GM11168 (cell line): ENCODE measurements around the gene FSTL4.

Experiments
- in situ Hi-C: fragments of 300-500 bp; cut with MboI; formaldehyde crosslinking; loops from one replicate; pipeline ENCODE4 v1.12.0; 2022; ENCODE audit warnings: low sequenced_read_pairs; ENCODE audit not compliant: unreplicated experiment

FSTL4 gene

DNA sequence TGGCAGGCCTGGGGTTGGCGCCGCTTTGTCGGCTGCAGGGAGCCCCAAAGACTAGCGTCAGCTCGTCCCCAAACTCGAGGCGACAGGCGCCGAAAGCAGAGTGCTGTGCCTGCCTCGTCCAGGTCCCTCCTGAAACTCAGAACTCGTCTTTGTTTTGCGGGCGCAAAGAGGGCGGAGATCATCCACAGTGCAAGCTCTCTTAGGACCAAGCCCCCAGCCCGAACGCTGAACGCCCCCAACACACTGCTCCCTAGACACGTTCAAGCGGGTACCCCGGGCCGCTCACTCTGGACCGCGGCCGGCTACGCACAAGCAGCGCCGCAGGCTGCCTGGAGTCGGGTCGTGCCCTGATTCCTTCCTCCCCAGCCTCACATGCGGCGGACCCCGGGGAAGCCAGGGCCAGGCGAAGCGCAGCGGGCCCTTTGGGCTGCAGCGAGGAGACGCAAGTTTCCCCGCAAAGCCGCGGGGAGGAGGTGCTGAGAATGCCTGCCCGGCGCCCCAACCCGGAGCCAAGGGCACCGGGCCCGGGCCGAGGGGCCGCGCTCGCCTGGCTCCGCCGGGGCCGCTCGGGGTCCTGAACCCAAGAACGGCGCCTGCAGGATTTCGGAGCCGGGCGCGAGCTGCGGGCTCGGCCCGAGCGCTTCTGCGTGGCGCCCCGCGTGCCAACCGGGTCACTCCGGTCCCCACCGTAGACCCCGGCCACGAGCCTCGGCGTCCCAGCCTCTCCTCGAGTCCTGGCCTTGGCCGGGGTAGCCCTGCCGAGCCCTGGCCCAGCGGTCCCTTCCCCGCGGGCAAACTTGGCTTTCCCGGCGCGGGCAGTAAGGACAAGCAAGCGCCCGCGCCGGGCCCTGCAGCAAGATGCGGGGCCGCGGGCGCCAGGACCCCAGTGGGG lies 738 bp downstream of the FSTL4 start:
- in situ Hi-C loops = no loop called here

DNA sequence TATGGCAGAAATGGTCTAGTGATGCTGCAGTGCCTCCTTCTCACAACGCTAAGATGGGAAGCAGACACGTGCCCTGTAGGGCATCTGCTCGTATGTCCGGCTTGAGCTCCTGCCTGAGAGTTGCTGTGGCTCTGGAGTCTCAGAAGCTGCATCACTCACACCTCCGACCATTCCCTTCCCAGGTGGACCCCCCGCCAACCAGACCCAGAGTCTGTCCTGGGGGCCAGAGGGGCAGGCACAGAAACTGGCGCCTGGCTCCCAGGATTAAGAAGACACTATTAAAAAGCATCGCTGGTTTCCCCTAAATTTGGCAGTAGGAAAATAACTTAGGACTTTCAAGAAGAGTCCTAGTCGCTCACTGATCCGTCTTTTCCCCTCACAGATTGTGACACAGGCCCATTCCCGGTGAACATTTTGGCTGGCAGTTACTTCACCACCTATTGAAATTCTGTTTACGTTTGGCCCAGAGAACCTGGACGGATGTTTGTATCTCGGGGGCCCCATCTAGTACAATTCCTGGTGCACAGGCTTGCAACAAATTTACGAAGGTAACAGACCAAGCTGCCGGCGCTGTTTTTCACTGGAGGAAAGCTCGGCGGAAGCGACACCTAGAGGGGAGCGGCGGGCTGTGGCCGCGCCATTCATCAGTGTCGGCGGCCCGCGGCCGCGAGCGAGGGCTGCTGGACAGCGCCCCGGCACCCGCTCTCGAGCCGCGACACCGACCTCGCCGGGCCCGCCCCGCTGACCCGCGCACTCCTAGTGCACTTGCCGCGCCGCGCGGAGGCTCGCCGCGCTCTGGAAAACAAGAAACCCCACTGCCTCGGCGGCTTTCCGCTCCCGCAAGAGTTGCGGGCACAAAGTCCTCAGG lies 1.6 kb downstream of the FSTL4 start:
- in situ Hi-C loops = no loop called here

DNA sequence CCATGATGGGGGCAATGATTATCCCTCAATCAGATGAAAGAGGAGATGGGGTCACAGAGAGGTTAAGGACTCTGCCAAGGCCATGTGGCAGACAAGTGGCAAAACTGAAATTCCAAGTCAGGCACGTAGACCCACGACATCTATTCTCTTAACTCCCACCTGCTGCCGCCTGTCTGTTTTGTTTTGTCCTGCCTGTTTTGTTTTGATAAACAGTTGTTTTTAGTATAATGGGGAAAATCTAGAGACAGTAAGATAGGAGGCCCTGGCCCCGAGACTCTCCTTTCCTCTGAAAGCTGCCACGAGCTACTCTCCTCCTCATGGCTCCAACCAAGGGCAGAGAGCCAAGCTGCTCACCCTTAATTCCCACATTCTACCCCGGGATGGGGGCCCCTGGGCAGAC lies 4.9 kb downstream of the FSTL4 start:
- in situ Hi-C loops = no loop called here

DNA sequence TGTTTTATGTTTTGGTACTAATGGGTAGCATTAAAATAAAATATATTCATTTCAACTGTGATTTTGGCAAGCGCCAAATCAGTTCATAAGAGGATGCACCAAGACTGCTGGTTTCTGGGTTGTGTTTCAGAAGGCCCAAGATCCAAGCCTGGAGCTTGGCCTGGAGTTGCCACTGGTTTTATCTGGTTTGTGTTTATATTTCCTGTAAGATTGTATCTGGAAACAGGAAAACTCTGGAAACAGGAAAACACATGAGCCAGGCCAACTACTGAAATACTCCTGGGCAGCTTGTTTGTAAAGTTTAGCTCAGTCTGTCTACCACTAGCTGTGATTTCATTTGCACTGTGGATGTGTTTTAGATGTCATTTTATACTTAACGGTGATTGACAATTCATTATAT lies 5.5 kb downstream of the FSTL4 start:
- in situ Hi-C loops = no loop called here

DNA sequence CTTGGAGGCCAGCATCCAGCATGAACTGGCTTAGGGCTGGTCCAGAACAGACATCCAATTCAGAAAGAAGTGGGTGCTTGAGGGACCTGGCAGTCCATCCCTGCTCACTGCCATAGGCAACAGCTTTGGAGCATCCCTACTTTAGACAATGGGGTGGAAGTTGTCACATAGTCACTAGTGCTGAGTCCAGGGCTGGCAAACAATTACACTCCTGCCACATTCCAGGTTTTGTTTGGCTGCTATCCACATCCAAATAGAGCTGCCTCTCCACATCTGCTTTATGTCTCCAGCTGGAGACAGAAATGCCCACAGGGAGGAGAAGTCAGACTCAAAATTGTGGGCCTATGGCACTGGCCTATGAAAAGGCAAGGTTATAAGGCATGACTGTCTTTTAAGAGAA lies 7.0 kb downstream of the FSTL4 start:
- in situ Hi-C loops = no loop called here

DNA sequence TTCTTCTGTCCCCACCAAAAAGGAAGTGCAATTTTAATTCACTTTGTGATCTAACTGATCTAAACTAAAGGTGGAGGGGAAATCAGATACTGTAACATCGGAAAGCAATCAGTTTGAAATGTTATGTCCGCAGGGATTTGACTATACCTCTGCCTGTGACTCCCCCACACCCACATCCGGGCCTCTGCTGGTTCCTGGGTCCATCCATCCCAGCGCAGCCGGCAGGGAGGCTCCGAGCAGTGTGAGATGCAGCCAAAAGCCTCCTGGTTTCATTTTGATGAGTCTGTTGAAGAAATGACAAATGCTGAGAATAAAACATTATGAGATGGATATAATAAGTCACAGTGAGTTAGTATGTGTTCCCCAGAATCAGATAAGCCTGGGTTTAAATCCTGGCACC lies 8.6 kb downstream of the FSTL4 start:
- in situ Hi-C loops = no loop called here

DNA sequence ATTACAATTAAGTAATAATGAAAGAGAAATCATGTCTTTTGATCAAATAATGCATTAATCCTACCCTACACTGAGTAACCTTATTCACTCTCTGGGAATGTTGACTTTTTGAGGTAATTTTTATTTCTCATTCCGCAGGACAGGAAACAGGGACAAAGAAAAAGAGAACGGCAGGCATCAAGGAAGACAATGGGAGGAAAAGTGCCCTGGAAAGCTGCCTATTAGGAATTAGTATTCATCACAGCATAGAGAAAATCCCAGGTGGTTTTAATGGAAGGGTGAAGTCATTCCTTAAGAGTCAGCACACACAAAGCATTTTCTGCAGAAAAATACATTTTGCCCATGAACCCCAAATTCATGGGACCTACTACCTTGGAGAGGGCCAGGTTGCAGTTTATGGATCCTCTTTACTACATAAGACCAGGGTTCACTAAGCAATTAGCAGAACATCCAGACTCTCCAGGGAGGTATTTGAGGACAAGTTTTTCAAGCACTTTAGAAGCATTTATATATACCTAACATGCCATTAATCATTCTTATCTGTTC lies 9.4 kb downstream of the FSTL4 start:
- in situ Hi-C loops = no loop called here

DNA sequence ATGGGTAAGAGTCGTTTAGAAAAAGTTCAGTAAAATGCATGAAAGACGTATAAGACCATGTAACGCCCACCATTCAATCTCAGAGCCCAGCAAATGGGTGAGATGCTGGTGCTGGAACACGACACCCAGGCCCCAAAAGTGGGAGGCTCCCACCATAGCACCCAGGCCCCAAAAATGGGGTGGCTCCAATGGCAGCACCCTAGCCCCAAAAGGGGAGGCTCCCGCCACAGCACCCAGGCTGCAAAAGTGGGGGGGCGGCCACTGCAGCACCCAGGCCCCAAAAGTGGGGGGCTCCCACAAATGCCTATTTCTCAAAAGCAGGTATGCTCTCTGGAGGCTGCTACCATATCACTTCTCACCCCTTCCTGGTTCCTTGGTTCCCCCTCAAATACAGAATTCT lies 12.7 kb downstream of the FSTL4 start:
- in situ Hi-C loops = no loop called here

DNA sequence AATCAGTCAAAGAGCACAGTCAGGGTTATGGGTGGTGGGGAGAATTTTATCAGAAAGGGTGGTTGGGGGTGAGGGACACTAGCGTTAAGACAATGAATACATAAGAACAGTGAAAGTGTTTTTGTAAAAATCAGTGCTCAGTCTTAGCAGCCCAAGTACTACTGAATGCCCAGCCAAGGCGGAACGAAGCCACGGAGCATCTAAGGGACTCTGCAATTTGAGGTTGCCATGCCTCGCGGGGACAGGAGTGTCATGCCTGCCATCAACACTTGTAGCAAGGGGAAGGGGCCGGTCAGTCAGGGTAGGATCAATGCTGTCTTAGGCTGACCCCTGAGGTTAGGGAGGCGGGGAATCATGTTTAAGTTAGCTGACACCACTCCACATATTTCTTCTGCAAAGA lies 13.3 kb downstream of the FSTL4 start:
- in situ Hi-C loops = no loop called here

DNA sequence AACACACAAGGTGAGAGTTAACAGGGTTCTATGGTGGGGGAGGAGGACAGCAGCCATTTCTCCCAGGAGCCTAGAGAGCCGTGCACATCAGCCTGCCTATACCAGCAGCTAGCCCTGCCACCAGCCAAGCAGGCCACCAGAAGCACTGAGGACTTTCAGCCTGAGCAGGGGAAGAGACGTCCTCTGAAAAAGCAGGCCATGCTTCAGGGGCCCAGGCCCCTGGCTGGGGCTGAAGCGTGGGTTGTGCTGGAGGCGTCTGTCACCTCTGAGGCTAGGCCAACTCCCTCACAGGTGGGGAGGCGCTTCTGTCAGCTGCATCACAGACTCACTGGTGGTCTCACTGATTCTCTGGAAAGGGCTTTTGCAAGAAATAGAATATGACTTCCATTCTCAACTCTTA lies 16.3 kb downstream of the FSTL4 start:
- in situ Hi-C loops = no loop called here

DNA sequence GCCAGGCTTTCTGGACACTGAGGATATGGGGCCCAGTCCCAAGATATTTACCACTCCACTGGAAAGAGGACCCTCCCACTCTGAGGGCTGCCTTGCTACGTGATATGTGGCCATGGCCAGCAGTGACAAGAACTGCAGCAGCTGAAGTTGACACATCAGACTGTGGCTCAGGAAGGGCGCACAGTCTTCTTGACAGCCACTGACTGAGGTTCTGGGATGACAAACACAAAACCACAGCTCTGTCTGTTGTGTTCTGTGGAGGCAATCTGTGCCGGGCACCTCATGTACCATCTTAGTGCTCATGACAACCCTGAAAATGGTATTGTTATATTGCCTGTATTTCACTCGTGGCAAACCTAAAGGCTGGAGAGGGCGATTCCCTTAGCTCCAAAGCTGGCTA lies 16.9 kb downstream of the FSTL4 start:
- in situ Hi-C loops = no loop called here

DNA sequence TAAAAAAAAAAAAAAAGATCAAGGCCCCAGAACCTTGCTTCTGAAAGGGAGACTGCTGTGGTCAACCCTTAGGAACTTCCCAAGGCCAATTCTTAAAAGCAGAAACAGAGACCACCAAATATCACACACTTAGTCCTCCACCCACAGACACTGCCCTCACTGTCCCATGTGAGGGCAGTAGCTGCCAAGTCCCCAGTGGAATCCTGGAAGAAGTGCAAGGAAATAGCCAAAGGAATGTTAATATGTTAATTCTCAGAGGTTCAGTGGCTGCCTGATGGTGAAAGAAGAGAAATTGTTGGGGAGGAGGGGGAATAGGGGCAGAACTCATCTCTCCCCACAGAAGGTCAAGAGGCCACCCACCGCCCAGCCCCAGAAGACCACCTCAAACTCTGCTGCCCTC lies 23.1 kb downstream of the FSTL4 start:
- in situ Hi-C loops = no loop called here

DNA sequence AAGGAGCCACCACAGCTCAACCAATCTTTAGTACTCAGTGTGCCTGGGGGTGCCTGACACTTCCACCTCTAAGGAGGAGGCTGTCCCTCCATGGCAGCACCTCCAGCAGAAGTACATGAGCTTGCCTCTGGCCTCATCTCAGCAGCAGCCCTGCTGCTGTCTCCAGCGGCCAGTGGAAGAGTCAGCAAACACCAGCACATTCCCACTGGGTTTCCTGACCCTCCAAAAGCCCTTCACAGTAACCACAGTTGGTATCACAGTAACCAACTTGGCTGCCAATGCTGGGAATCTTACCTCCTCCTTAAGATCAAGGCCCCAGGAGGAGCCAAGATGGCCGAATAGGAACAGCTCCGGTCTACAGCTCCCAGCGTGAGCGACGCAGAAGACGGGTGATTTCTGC lies 29.4 kb downstream of the FSTL4 start:
- in situ Hi-C loops = no loop called here

DNA sequence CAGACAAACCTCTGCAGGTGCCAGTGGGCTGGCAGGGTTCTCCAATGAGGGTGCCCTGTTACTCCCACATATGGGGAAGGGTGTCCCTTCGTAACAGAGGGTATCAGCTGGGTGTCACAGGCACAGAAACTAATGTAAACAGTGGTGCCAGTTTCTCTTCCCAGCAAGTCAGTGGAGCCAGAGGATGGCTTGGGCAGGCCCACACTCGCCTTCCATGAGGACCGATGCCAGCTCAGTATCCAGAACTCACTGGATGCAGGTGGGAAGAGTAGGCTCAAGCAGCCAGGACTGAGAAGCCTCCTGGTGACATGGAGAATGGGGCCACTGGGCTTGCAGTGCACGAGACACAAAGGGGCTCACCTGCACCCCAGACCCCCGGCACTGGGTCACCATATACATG lies 30.4 kb downstream of the FSTL4 start:
- in situ Hi-C loops = no loop called here

DNA sequence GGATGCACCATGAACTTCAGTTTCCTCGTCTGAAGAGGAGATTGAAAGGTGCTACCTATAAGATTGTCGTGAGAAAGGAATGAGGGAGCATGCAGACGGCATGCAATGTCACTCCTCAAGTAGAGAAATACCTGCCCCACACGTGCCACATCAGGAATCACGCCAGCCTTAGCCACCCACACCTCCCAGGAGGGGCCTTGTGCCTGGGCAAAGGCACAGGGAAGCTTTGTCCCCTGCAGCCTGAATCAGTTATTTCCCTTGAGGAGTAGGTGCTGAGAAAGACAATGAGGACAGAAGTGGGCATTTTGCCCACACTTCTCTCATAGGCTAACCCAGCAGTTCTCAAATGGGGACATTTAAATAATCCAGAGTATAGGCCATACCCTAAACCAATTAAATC lies 31.0 kb downstream of the FSTL4 start:
- in situ Hi-C loops = no loop called here

DNA sequence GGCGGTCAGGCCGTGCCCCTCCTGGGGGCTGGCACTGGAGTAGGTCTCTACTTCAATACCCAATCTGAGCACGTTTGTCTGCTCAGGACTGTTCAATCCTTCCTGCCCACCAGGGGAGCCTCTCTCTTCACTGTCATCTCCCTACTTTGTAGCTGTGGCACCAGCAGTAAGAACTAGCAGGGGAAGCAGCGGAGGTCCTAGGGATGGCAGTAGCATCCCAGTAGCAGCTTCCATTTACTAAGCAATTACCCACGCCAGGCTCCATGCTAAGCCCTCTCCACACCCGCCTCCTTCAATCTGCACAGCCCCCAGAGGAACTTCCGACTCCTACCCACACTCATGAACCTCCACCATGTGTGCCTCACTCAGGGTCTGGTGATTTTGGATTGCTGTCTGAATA lies 31.7 kb downstream of the FSTL4 start:
- in situ Hi-C loops = no loop called here

DNA sequence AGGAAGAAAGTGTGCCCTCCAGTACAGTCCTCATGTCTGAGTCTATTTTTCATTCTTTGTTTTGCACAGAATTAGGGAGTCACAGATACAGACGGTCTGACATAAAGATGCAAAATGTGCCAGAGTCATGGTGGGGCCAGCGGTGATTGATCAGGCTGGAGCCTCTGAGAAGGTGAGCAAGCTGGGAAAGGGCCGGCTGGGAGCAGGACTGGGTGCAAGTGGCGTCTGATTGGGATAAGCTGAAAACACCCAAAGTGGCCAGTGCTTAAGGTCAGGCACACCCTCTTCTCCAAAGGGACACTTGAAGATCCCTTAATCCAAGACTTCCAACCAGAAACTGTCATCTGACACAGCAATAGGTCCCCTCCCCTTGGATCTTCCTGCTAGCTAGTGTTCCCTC lies 32.6 kb downstream of the FSTL4 start:
- in situ Hi-C loops = no loop called here

DNA sequence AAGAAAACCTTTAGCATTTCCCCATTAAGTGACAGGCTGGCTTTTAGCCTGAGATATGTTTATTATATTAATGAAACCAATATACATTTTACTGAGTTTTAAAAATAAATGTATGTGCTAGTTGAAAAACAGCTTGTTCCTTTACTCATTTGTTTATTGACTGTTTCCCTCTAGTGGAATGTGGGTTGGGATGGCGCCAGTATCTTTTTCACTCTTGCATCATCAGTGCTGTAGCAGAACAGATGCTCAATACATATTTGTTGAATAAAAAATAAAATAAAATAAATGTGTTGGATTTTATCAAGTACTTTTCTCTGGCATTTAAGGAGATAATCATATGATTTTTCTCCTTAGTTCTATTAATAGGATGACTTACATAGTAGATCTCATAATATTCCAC lies 43.0 kb downstream of the FSTL4 start:
- in situ Hi-C loops = no loop called here

DNA sequence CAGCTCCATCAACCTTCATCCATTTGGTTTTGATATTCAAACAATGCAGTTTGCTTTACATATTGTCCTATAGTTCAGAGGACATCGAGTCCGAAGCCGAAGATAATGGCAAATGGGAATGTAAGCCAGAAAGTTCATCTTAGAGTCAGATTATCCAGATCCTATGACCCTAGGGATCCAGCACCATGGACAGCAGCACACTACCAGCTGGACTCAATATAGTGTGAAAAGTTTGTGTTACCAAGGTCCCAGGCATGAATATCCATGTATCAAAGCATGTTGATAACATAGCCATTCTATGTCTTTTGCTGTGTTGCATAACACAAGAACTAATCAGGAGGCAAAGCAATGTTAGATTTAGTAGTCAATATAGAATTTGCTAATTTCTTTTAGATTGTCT lies 46.3 kb downstream of the FSTL4 start:
- in situ Hi-C loops = no loop called here

DNA sequence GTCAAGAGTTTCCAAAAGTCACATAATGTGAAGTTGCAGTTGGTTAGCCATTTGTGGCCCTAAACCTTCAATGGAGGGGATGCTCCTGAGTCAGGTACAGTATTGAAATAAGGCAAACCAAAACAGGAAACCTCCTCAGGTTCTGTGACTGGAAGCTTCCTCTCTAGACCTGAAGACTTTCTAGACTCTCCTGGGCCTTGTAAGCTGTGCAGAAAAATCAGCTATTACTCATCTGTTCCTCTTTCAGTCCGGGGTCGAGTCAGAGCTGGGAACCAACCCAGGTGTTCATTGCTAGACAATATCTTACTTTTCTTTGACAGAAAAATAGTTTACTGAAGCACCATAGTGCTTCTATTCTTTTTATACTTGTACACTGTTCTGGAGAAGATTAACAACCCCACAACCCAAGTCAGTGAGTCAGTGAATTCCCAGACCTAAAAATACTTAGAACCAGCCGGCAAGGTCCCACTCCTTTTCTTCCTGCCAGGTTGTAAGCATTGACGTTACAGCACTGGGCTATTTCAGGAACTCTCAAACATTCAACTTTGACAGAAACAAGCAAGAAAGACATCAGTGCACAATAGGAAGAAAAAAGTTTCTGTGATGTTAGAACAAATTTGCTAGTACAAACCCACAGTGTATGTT lies 47.3 kb downstream of the FSTL4 start:
- in situ Hi-C loops = no loop called here

DNA sequence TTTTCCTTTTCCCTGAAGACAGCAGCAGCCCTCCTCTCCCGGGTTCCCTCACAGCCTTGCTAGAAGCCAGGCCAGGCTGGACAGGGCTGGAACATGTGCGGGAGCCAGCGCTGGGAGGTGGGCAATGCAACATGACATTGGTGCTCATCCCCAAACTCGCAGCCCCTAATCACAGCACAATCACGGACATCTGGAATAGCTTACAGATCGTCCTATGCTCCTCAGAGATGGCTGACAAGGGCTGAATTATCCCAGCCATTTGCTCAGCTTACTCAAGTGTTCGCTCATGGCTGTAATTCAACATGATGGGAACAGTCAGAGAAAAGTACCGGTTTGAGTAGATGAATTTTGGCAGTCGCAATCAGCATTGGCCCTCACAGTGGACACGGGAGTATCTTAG lies 49.8 kb downstream of the FSTL4 start:
- in situ Hi-C loops = no loop called here
